CD4-positive, alpha-beta memory T cell (primary cell): ENCODE results near the gene IPMK. TPM values are rescaled to one million over a fixed set of nuclear protein-coding genes. Genes with fewer than 3 reads are reported as not detected.
"Not testable (repeated sequence)": the region's sequence is repeated elsewhere in the genome, so short reads cannot be mapped to it uniquely, and the experiment has no call there.

Experiments used
- CTCF ChIA-PET: fragments of 350-600 bp; sonication (Branson Sonifier 250); formaldehyde crosslinking; loops from one replicate; lab custom pipeline; 2021; ENCODE audit warnings: inconsistent platforms; ENCODE audit not compliant: partially characterized antibody; lab: Charles Lee
- POLR2A ChIA-PET: fragments of 350-600 bp; sonication (Branson Sonifier 250); formaldehyde crosslinking; loops from one replicate; lab custom pipeline; 2021; ENCODE audit not compliant: partially characterized antibody; lab: Charles Lee
- DNase-seq, 5 donors: peaks; one replicate each; pipeline versions ENCODE4 v3.0.0 to v3.0.0-alpha.2; 2020 to 2022; ENCODE audit warnings: mixed read lengths in 1 of 5
- H3K27ac ChIP-seq: one replicate; pipeline ENCODE4 v1.7.0; 2013; ENCODE audit warnings: low read depth, low read length
- H3K27me3 ChIP-seq: 2 replicates; pipeline ENCODE4 v1.7.0; 2013; ENCODE audit warnings: mild to moderate bottlenecking, low read length, moderate library complexity; ENCODE audit not compliant: insufficient read depth
- H3K36me3 ChIP-seq: 2 replicates; pipeline ENCODE4 v1.7.0; 2013; ENCODE audit warnings: mild to moderate bottlenecking, low read length, moderate library complexity; ENCODE audit not compliant: insufficient read depth
- H3K4me1 ChIP-seq: 2 replicates; pipeline ENCODE4 v1.7.0; 2013; ENCODE audit warnings: mild to moderate bottlenecking, low read length, moderate library complexity; ENCODE audit not compliant: insufficient read depth
- H3K4me3 ChIP-seq, 2 donors: one replicate each; pipeline ENCODE4 v1.7.0; 2013; ENCODE audit warnings: low read length in 2 of 2, mild to moderate bottlenecking in 1 of 2
- H3K9me3 ChIP-seq, 2 donors: one replicate each; pipeline ENCODE4 v1.7.0; 2013; ENCODE audit warnings: low read length in 2 of 2, control low read depth in 1 of 2; ENCODE audit not compliant: control insufficient read depth in 1 of 2
- H3K27ac Mint-ChIP-seq, 7 donors: one replicate each; pipeline ENCODE4 v1.8.0; 2020 to 2021; ENCODE audit warnings: mixed read lengths in 7 of 7, mild to moderate bottlenecking in 6 of 7, inconsistent platforms in 3 of 7, moderate library complexity in 3 of 7
- H3K27me3 Mint-ChIP-seq, 2 donors: one replicate each; pipeline ENCODE4 v1.8.0; 2020 to 2021; ENCODE audit warnings: mixed read lengths in 2 of 2
- H3K36me3 Mint-ChIP-seq, 2 donors: one replicate each; pipeline ENCODE4 v1.8.0; 2020 to 2021; ENCODE audit warnings: mixed read lengths in 2 of 2, inconsistent platforms in 1 of 2, mild to moderate bottlenecking in 1 of 2
- H3K4me1 Mint-ChIP-seq, 4 donors: one replicate each; pipeline ENCODE4 v1.8.0; 2020 to 2021; ENCODE audit warnings: mixed read lengths in 4 of 4, mild to moderate bottlenecking in 1 of 4
- H3K4me3 Mint-ChIP-seq, 8 donors: one replicate each; pipeline ENCODE4 v1.8.0; 2020 to 2021; ENCODE audit warnings: mixed read lengths in 8 of 8, mild to moderate bottlenecking in 7 of 8, moderate library complexity in 6 of 8, inconsistent platforms in 3 of 8
- H3K9me3 Mint-ChIP-seq, 8 donors: one replicate each; pipeline ENCODE4 v1.8.0; 2020 to 2021; ENCODE audit warnings: mixed read lengths in 8 of 8, mild to moderate bottlenecking in 5 of 8, inconsistent platforms in 3 of 8, moderate library complexity in 1 of 8
- intact Hi-C: fragments of 100-400 bp; cut with micrococcal nuclease; formaldehyde crosslinking; loops from one replicate; pipeline ENCODE4 v1.15.1; 2023
- polyA plus RNA-seq, 2 donors: library from polyadenylated mRNA; unstranded; fragments of 300-500 nt; fragmentation: Illumina TruSeq; gene quantifications; one replicate each; pipeline ENCODE4 v1.2.3, GENCODE V29; 2021
- total RNA-seq, 2 experiments: library from RNA; stranded (reverse); gene quantifications; one replicate each; pipeline ENCODE4 v1.2.3, GENCODE V29; 2021

Gene IPMK
- total and polyA plus RNA-seq, 4 experiments from 2014 or later = 1.2 to 6.5 (median 4.1) TPM

DNA sequence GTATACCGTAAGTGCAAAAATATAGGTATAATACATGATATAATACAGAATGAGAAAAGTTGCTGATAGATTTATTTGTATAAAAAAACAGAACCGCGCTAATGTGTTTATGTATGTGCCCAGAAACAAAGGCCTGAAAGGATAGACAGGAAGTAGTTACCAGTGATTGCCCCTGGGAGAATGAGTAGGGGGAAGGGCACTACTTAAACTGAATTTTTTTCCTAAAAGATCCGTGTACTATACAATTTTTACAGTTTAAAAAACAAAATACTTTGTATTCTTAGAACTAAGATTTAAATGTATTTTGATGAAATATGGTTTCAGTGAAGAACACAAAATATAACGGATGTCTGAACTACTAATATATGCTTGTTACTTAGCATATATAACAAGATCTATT, 2.9 kb downstream of the IPMK start:
- Mint-ChIP-seq H3K4me3 (peak overlapping the region in 2 of 8 donors; percentile 23 to 92), H3K36me3 (peaks cover 4 to 22% of the 10 kb centered on the region in 2 donors), H3K27ac (peak overlapping the region in 4 of 7 donors; percentile 7 to 38 (median 22)), H3K9me3 (no peaks in the 10 kb centered on the region), H3K27me3 (no peaks in the 10 kb centered on the region), H3K4me1 (peaks cover 22 to 64% (median 36%) of the 10 kb centered on the region in 4 donors)
- H3K9me3 ChIP-seq = no peaks in the 10 kb centered on the region
- H3K4me1 ChIP-seq = peaks cover 31% of the 10 kb centered on the region
- no peak overlapping the region for H3K27ac ChIP-seq
- H3K27me3 ChIP-seq = no peaks in the 10 kb centered on the region
- CTCF ChIA-PET = no interaction called here
- POLR2A ChIA-PET = no interaction called here
- H3K36me3 ChIP-seq = no peaks in the 10 kb centered on the region
- no peak overlapping the region for H3K4me3 ChIP-seq
- DNase-seq = no peak
- intact Hi-C loops = no loop called here

GRCh38 chr10:58262766-58263165, 4.9 kb downstream of the IPMK start:
- Mint-ChIP-seq H3K4me1 (peaks cover 17 to 46% (median 29%) of the 10 kb centered on the region in 4 donors), H3K27ac (peak overlapping the region in 1 of 7 donors; percentile 1), H3K9me3 (no peaks in the 10 kb centered on the region), H3K27me3 (no peaks in the 10 kb centered on the region), H3K4me3 (no peak overlapping the region), H3K36me3 (peaks cover 4 to 9% of the 10 kb centered on the region in 2 donors)
- no peak overlapping the region for H3K27ac ChIP-seq
- ChIA-PET POLR2A (no interaction called here), CTCF (no interaction called here)
- peaks cover 26% of the 10 kb centered on the region for H3K4me1 ChIP-seq
- no peaks in the 10 kb centered on the region for H3K36me3 ChIP-seq
- no peaks in the 10 kb centered on the region for H3K27me3 ChIP-seq
- intact Hi-C loops = no loop called here
- H3K4me3 ChIP-seq = no peak overlapping the region
- no peak for DNase-seq
- H3K9me3 ChIP-seq = no peaks in the 10 kb centered on the region

DNA sequence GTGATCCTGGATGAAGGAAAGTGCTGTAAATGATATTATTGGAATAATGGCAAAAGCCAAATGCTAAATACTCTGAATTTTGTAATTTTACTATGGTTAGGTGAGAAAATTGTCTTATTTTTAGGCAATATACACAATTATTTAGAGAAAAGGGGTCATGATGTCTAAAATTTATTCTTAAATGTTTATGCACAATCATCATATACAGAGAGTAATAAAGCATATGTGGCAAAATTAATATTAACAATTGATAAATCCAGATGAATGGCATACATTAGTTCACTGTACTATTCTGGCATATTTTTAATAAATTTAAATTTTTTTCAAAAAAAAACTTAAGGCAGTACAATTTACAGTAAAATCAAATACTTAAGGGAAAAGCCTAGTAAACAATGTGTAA, 7.4 kb downstream of the IPMK start:
- H3K27me3 ChIP-seq = no peaks in the 10 kb centered on the region
- peaks cover 10 to 28% (median 17%) of the 10 kb centered on the region in 4 donors for H3K4me1 Mint-ChIP-seq
- H3K27ac Mint-ChIP-seq = no peak overlapping the region
- no peaks in the 10 kb centered on the region for H3K9me3 ChIP-seq
- no peaks in the 10 kb centered on the region for H3K36me3 ChIP-seq
- intact Hi-C loops = no loop called here
- H3K4me3 Mint-ChIP-seq = no peak overlapping the region
- H3K27ac ChIP-seq = no peak overlapping the region
- H3K4me1 ChIP-seq = peaks cover 11% of the 10 kb centered on the region
- H3K9me3 Mint-ChIP-seq = no peaks in the 10 kb centered on the region
- H3K4me3 ChIP-seq = no peak overlapping the region
- no peak for DNase-seq
- ChIA-PET CTCF (no interaction called here), POLR2A (no interaction called here)
- peaks cover 0 to 12% of the 10 kb centered on the region in 2 donors for H3K36me3 Mint-ChIP-seq
- H3K27me3 Mint-ChIP-seq = no peaks in the 10 kb centered on the region

DNA sequence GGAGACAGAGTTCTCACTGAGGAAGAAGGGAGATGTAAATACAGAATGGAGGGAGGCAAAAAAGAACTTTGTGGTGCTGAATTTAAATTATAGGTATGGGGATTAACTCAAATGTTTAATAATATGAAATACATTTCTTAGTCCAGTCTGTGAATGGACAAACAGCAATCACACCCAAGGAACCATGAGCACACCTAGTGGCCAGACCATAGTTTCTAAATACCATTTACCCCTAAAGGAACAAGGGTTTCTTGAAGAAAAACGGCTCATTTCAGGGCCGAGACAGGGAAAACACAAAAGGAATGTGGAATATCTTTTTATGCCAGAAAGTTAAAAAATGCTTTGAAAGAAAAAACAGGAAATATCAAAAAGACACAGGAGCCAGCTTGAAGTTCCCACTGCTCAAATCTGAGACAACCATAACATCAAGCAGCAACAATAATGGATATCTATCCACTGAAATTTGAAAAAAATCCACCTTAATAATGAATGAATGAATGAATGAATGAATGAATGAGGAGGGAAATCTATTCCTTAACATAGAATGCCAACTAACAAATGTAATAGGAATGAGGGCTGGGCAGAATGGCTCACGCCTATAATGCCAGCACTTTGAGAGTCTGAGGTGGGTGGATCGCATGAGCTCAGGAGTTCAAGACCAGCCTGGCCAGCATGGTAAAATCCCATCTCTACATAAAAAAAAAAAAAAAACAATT, 8.6 kb downstream of the IPMK start:
- no peak for DNase-seq
- intact Hi-C loops = no loop called here
- Mint-ChIP-seq H3K36me3 (peaks cover 2 to 16% of the 10 kb centered on the region in 2 donors), H3K9me3 (peaks cover 0 to 2% (median 1%) of the 10 kb centered on the region in 8 donors), H3K27me3 (no peaks in the 10 kb centered on the region), H3K4me1 (peaks cover 7 to 18% (median 11%) of the 10 kb centered on the region in 4 donors), H3K4me3 (no peak overlapping the region), H3K27ac (no peak overlapping the region)
- Histone ChIP-seq H3K27ac (no peak overlapping the region), H3K27me3 (no peaks in the 10 kb centered on the region), H3K9me3 (no peaks in the 10 kb centered on the region), H3K4me3 (no peak overlapping the region), H3K36me3 (no peaks in the 10 kb centered on the region), H3K4me1 (peaks cover under 1% of the 10 kb centered on the region)
- POLR2A ChIA-PET = no interaction called here
- CTCF ChIA-PET = no interaction called here

GRCh38 chr10:58256013-58256780, 11.5 kb downstream of the IPMK start:
- H3K9me3 ChIP-seq, intact Hi-C loops, CTCF ChIA-PET: not testable (repeated sequence)

GRCh38 chr10:58254644-58255043, 13.1 kb downstream of the IPMK start:
- no peak for DNase-seq
- no peaks in the 10 kb centered on the region for H3K27me3 Mint-ChIP-seq
- no peaks in the 10 kb centered on the region for H3K4me1 ChIP-seq
- ChIA-PET POLR2A (no interaction called here), CTCF (no interaction called here)
- H3K4me1 Mint-ChIP-seq = peaks cover 5 to 17% (median 11%) of the 10 kb centered on the region in 4 donors
- intact Hi-C loops = no loop called here
- no peak overlapping the region for H3K4me3 ChIP-seq
- no peak overlapping the region for H3K27ac ChIP-seq
- H3K27ac Mint-ChIP-seq = no peak overlapping the region
- no peak overlapping the region for H3K4me3 Mint-ChIP-seq
- H3K9me3 Mint-ChIP-seq = peaks cover 0 to 11% (median 6%) of the 10 kb centered on the region in 8 donors
- no peaks in the 10 kb centered on the region for H3K36me3 ChIP-seq
- no peaks in the 10 kb centered on the region for H3K27me3 ChIP-seq
- no peaks in the 10 kb centered on the region for H3K9me3 ChIP-seq
- peaks cover 6 to 17% of the 10 kb centered on the region in 2 donors for H3K36me3 Mint-ChIP-seq

More at GRCh38 chr10:58256013-58256780, 11.5 kb downstream of the IPMK start:
- Mint-ChIP-seq H3K36me3 (peaks cover 6 to 20% of the 10 kb centered on the region in 2 donors), H3K4me1 (peaks cover 7 to 22% (median 14%) of the 10 kb centered on the region in 4 donors), H3K9me3 (peaks cover 0 to 11% (median 6%) of the 10 kb centered on the region in 8 donors), H3K27ac (peak overlapping the region in 1 of 7 donors; percentile 4)
- H3K27me3 Mint-ChIP-seq, H3K36me3 ChIP-seq, POLR2A ChIA-PET, H3K4me1 ChIP-seq, H3K4me3 Mint-ChIP-seq, H3K27ac ChIP-seq, H3K27me3 ChIP-seq, H3K4me3 ChIP-seq, DNase-seq: not testable (repeated sequence)

DNA sequence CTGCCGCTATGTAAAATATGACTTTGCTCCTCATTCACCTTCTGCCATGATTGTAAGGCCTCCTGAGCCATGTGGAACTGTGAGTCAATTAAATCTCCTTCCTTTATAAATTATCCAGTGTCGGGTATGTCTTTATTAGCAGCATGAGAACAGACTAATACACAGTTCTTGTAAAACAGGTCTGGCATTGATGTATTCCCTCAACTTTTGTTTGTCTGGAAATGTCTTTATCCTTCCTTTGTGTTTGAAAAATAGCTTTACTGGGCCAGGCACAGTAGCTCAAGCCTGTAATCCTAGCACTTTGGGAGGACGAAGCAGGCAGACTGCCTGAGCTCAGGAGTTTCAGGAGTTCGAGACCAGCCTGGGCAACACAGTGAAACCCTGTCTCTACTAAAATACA, 14.5 kb downstream of the IPMK start:
- Histone ChIP-seq H3K27me3 (no peaks in the 10 kb centered on the region), H3K4me3 (no peak overlapping the region), H3K27ac (no peak overlapping the region), H3K4me1 (no peaks in the 10 kb centered on the region), H3K9me3 (no peaks in the 10 kb centered on the region), H3K36me3 (no peaks in the 10 kb centered on the region)
- Mint-ChIP-seq H3K27me3 (no peaks in the 10 kb centered on the region), H3K4me3 (peak overlapping the region in 1 of 8 donors; percentile 38), H3K4me1 (peaks cover 5 to 17% (median 11%) of the 10 kb centered on the region in 4 donors), H3K36me3 (peaks cover 9 to 20% of the 10 kb centered on the region in 2 donors), H3K27ac (no peak overlapping the region), H3K9me3 (peaks cover 3 to 14% (median 7%) of the 10 kb centered on the region in 8 donors)
- intact Hi-C loops = no loop called here
- ChIA-PET POLR2A (no interaction called here), CTCF (interaction anchor here (1.4 kb wide), 1 partner anchor 38 kb away, joined by 4 read pairs; no protein-coding TSS in a partner anchor)
- no peak for DNase-seq
